Suprapubic skin (tissue), 3 donors: Measurements from ENCODE around the gene CAPZA1.

Source experiments
- POLR2AphosphoS5 ChIP-seq, 3 donors: sonication (generic); formaldehyde crosslinking; IDR thresholded peaks; one replicate each; pipeline ENCODE4 v1.6.1; 2017; ENCODE audit warnings: antibody characterized with exemption in 3 of 3
- TF ChIP-seq, protein P1 (sequence below), 2 donors: fragments of 200-600 bp in 1 of 2; fragments of 450-650 bp in 1 of 2; sonication (generic) in 1 of 2; IDR thresholded peaks; one replicate each; pipeline ENCODE4 v1.5.1; 2016 to 2019; ENCODE audit warnings: antibody characterized with exemption in 2 of 2, mild to moderate bottlenecking in 1 of 2, moderate library complexity in 1 of 2

DNA sequence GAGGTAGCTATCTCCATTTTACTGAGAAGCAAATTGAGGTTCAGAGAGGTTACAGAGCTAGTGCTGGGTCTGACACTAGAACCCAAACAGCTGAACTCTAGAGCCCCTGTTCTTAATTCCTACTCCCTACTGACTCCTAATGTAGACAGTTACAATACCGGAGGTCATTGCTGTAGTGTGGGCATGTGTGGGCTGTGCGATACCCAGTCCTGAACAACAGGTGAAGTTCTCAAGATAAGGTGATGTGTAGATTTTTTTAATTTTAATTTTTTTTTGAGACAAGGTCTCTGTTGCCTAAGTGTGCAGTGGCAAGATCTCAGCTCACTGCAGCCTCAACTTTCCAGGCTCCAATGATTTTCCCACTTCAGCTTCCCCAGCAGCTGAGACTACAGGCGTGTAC lies 88.9 kb downstream of the CAPZA1 start:
- TF ChIP-seq POLR2AphosphoS5 (IDR thresholded peaks at IDR 0.05): no peak
- TF ChIP-seq, protein P1, sequence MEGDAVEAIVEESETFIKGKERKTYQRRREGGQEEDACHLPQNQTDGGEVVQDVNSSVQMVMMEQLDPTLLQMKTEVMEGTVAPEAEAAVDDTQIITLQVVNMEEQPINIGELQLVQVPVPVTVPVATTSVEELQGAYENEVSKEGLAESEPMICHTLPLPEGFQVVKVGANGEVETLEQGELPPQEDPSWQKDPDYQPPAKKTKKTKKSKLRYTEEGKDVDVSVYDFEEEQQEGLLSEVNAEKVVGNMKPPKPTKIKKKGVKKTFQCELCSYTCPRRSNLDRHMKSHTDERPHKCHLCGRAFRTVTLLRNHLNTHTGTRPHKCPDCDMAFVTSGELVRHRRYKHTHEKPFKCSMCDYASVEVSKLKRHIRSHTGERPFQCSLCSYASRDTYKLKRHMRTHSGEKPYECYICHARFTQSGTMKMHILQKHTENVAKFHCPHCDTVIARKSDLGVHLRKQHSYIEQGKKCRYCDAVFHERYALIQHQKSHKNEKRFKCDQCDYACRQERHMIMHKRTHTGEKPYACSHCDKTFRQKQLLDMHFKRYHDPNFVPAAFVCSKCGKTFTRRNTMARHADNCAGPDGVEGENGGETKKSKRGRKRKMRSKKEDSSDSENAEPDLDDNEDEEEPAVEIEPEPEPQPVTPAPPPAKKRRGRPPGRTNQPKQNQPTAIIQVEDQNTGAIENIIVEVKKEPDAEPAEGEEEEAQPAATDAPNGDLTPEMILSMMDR (IDR thresholded peaks at IDR 0.05): no peak
